Spleen (tissue), 7 donors: Measurements from ENCODE around the gene ATXN7L1.

ENCODE experiments used
- POLR2A ChIP-seq, 3 donors: fragments of 450-650 bp; IDR thresholded peaks; one replicate each; pipeline ENCODE4 v1.5.1; 2017; ENCODE audit warnings: antibody characterized with exemption in 3 of 3, mild to moderate bottlenecking in 1 of 3
- POLR2AphosphoS5 ChIP-seq, 3 donors: sonication (generic); formaldehyde crosslinking; IDR thresholded peaks; one replicate each; pipeline ENCODE4 v1.5.1; 2017; ENCODE audit warnings: antibody characterized with exemption in 3 of 3
- TF ChIP-seq, protein P1 (sequence below), 11 experiments: fragments of 200-600 bp in 7 of 11; fragments of 450-650 bp in 4 of 11; sonication (generic) in 4 of 11; IDR thresholded peaks in 8 of 11; conservative IDR thresholded peaks in 3 of 11; 1 replicate in 7 of 11; 2 replicates in 4 of 11; pipeline versions ENCODE4 v1.4.0 to v1.8.0; 2016 to 2021; ENCODE audit warnings: antibody characterized with exemption in 11 of 11, inconsistent platforms in 4 of 11, mild to moderate bottlenecking in 1 of 11
- donor health status: DM: no; HTN: no; CAD: no; lungs with moderate emphysema.
- donor health status: DM: no; HTN: no; CAD: no.
- donor health status: DM: no; HTN: no; CAD: no.

DNA sequence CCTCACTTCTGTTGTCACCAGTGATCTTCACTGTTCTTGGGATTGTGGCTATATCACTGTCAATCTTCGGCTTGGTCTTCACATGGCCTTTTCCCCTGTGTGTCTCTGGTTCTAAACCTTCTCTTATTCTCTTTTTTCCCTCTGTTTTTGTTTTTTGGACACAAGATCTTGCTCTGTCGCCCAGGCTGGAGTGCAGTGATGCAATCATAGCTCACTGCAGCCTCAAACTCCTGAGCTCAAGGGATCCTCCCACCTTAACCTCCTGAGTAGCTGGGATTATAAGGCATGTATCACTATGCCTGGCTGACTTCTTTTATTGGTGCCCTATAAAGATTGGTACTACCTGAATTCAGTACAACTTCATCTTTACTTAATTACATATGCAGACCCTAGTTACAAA is 151.7 kb downstream of the ATXN7L1 start:
- TF ChIP-seq, protein P1, sequence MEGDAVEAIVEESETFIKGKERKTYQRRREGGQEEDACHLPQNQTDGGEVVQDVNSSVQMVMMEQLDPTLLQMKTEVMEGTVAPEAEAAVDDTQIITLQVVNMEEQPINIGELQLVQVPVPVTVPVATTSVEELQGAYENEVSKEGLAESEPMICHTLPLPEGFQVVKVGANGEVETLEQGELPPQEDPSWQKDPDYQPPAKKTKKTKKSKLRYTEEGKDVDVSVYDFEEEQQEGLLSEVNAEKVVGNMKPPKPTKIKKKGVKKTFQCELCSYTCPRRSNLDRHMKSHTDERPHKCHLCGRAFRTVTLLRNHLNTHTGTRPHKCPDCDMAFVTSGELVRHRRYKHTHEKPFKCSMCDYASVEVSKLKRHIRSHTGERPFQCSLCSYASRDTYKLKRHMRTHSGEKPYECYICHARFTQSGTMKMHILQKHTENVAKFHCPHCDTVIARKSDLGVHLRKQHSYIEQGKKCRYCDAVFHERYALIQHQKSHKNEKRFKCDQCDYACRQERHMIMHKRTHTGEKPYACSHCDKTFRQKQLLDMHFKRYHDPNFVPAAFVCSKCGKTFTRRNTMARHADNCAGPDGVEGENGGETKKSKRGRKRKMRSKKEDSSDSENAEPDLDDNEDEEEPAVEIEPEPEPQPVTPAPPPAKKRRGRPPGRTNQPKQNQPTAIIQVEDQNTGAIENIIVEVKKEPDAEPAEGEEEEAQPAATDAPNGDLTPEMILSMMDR (IDR thresholded peaks at IDR 0.05 in 8 of 11, conservative IDR thresholded peaks at IDR 0.05 in 3 of 11), result no peak
- TF ChIP-seq POLR2A (IDR thresholded peaks at IDR 0.05) (no peak), POLR2AphosphoS5 (IDR thresholded peaks at IDR 0.05) (no peak)
